K562 (cell line): Measurements from ENCODE around the gene AFF2. TPM values are rescaled to one million over a fixed set of nuclear protein-coding genes. Genes with fewer than 3 reads are reported as not detected.

Experiments used
- ATAC-seq: fragments of 200-7000 bp; cut with Tn5 transposase; 3 replicates; pipeline ENCODE4 v1.9.1; 2020; ENCODE audit warnings: moderate library complexity
- BruUV-seq: library from RNA; stranded (reverse); fragments of 400-500 nt; replicated peaks from 2 replicates; lab custom pipeline; 2021; lab: Mats Ljungman, UMichigan
- CTCF ChIA-PET: fragments of 300-600 bp; formaldehyde crosslinking; extraction: SDS; loops from one replicate; lab custom pipeline; 2021; ENCODE audit warnings: low intra/inter-chr PET ratio; lab: Yijun Ruan, JAX
- POLR2A ChIA-PET: fragments of 300-600, 350-650 bp; sonication (Branson Sonifier 250); formaldehyde crosslinking; extraction: SDS; loops from one replicate; lab custom pipeline; 2021; ENCODE audit warnings: antibody characterized with exemption, inconsistent platforms; lab: Yijun Ruan, JAX
- DNase-seq, 4 experiments: peaks; one replicate each; pipeline versions ENCODE4 v3.0.0 to v3.0.0-alpha.2; 2011 to 2018; ENCODE audit warnings: low spot score in 3 of 4, mixed read lengths in 3 of 4; ENCODE audit errors: extremely low read depth in 1 of 4
- FAIRE-seq: peaks from 2 replicates; lab custom pipeline; 2011; peaks lifted over from hg19 to GRCh38; lab: Jason Lieb, UNC
- H2AFZ ChIP-seq: 2 replicates; pipeline ENCODE4 v1.6.0; 2011; ENCODE audit warnings: low read depth, low read length, control low read depth, inconsistent platforms
- H3K27ac ChIP-seq: fragments of 200-600 bp; 3 replicates; pipeline ENCODE4 v1.8.0; 2011; ENCODE audit warnings: low read depth, mild to moderate bottlenecking, control low read depth, inconsistent platforms, low read length, moderate library complexity, mixed read lengths; ENCODE audit errors: extremely low read depth
- H3K27me3 ChIP-seq, 2 experiments: fragments of 300-600 bp in 1 of 2; 2 replicates in 1 of 2; 3 replicates in 1 of 2; pipeline versions ENCODE4 v1.6.0 to v1.8.0; 2011; ENCODE audit warnings: inconsistent platforms in 2 of 2, low read length in 2 of 2, mild to moderate bottlenecking in 1 of 2, mixed read lengths in 1 of 2, moderate library complexity in 1 of 2; ENCODE audit not compliant: control insufficient read depth in 2 of 2, insufficient read depth in 2 of 2
- H3K36me3 ChIP-seq: fragments of 300-600 bp; 3 replicates; pipeline ENCODE4 v1.8.0; 2011; ENCODE audit warnings: mild to moderate bottlenecking, low read length, inconsistent platforms; ENCODE audit not compliant: control insufficient read depth, insufficient read depth
- H3K4me1 ChIP-seq, 2 experiments: fragments of 200-600 bp in 1 of 2; replicated peaks in 1 of 2; 2 replicates in 1 of 2; 3 replicates in 1 of 2; pipeline versions ENCODE4 v1.5.1 to v1.8.0; 2011; ENCODE audit warnings: inconsistent platforms in 2 of 2, low read length in 2 of 2, mild to moderate bottlenecking in 1 of 2, mixed read lengths in 1 of 2, moderate library complexity in 1 of 2; ENCODE audit not compliant: control insufficient read depth in 2 of 2, insufficient read depth in 2 of 2
- H3K4me2 ChIP-seq: 2 replicates; pipeline ENCODE4 v1.6.1; 2011; ENCODE audit warnings: low read length, control low read depth, inconsistent platforms, mixed read lengths; ENCODE audit not compliant: insufficient read depth
- H3K4me3 ChIP-seq: fragments of 200-600 bp; sonication (generic), shearing (Covaris generic); 2 replicates; pipeline ENCODE4 v1.5.1; 2016; ENCODE audit warnings: control low read depth, inconsistent platforms
- H3K79me2 ChIP-seq: fragments of 200-600 bp; 3 replicates; pipeline ENCODE4 v1.8.0; 2011; ENCODE audit warnings: low read length, inconsistent platforms; ENCODE audit not compliant: control insufficient read depth, insufficient read depth
- H3K9ac ChIP-seq, 2 experiments: 2 replicates each; pipeline versions ENCODE4 v1.6.0 to v1.6.1; 2011; ENCODE audit warnings: low read depth in 2 of 2, low read length in 2 of 2, control low read depth in 1 of 2, inconsistent platforms in 1 of 2, mild to moderate bottlenecking in 1 of 2, mixed read lengths in 1 of 2; ENCODE audit not compliant: insufficient read depth in 1 of 2
- H3K9me1 ChIP-seq: one replicate; pipeline ENCODE4 v1.6.0; 2011; ENCODE audit warnings: inconsistent platforms, mild to moderate bottlenecking, low read length, moderate library complexity; ENCODE audit not compliant: control insufficient read depth, insufficient read depth
- H3K9me3 ChIP-seq: replicated peaks from 2 replicates; pipeline ENCODE4 v1.5.1; 2011; ENCODE audit warnings: low read depth, low read length, inconsistent platforms; ENCODE audit not compliant: control insufficient read depth, insufficient read depth
- H4K20me1 ChIP-seq: replicated peaks from 2 replicates; pipeline ENCODE4 v1.6.1; 2011; ENCODE audit warnings: low read length, inconsistent platforms, mixed read lengths; ENCODE audit not compliant: control insufficient read depth, insufficient read depth
- ESRRA ChIP-seq: fragments of 450-650 bp; IDR thresholded peaks from 2 replicates; pipeline ENCODE4 v1.6.1; 2014; ENCODE audit warnings: low read depth, mild to moderate bottlenecking, moderate library complexity, borderline replicate concordance
- MTA1 ChIP-seq: fragments of 450-650 bp; IDR thresholded peaks from 2 replicates; pipeline ENCODE4 v1.6.1; 2017; ENCODE audit warnings: borderline replicate concordance
- THRA ChIP-seq: fragments of 450-650 bp; IDR thresholded peaks from 2 replicates; pipeline ENCODE4 v1.6.1; 2017; ENCODE audit warnings: mild to moderate bottlenecking, moderate library complexity
- ZBTB33 ChIP-seq: sonication (generic); formaldehyde crosslinking; IDR thresholded peaks from 2 replicates; pipeline ENCODE4 v1.8.1; 2023; ENCODE audit warnings: mild to moderate bottlenecking, missing genetic modification reagents
- ZNF76 ChIP-seq: fragments of 250-450 bp; sonication (Bioruptor Pico); IDR thresholded peaks from 2 replicates; pipeline ENCODE4 v1.4.0; 2020; ENCODE audit warnings: mild to moderate bottlenecking, moderate library complexity, borderline replicate concordance
- whole genome bisulfite sequencing: fragments of 100-300 bp; shearing (Covaris generic); methylation state at CpG from one replicate; pipeline ENCODE4 v1.1.6; 2016; ENCODE audit warnings: low coverage, mixed read lengths; ENCODE audit not compliant: insufficient coverage; ENCODE audit errors: missing lambda C conversion rate; 5-methylcytosine and 5-hydroxymethylcytosine counted together
- in situ Hi-C: fragments of 300-500 bp; cut with MboI; formaldehyde crosslinking; loops from 4 replicates; pipeline ENCODE4 v1.15.0; 2018; ENCODE audit warnings: inconsistent platforms, mixed read lengths
- intact Hi-C: fragments of 100-400 bp; cut with micrococcal nuclease; formaldehyde crosslinking; loops from 2 replicates; pipeline ENCODE4 v1.14.2; 2022
- polyA plus RNA-seq, 8 experiments: library from polyadenylated mRNA; depleted of rRNA in 4 of 8; stranded (reverse) in 5 of 8; unstranded in 3 of 8; fragments of >200 nt; fragmentation: Nextera tagmentation in 2 of 8; fragmentation: Illumina TruSeq in 1 of 8; extraction: Ambion mirVana in 2 of 8; extraction: Trizol in 1 of 8; gene quantifications; 2 replicates each; pipeline versions ENCODE4 v1.2.1 to v1.2.3, GENCODE V29; 2011 to 2014; ENCODE audit warnings: inconsistent platforms in 1 of 8, missing spikeins in 1 of 8
- total RNA-seq, 7 experiments: library from RNA; depleted of rRNA in 6 of 7; stranded (reverse); fragments of >200 nt in 6 of 7; fragmentation: Illumina TruSeq in 2 of 7; extraction: Trizol in 2 of 7; gene quantifications; 2 replicates each; pipeline versions ENCODE4 v1.2.1 to v1.2.3, GENCODE V29; 2011 to 2021; ENCODE audit warnings: low replicate concordance in 1 of 7

AFF2 gene
- total and polyA plus RNA-seq, 9 of the 15 experiments (the other 6 are each of a cell fraction or from before 2014, with no cell fraction given), result 0.01 to 0.20 (median 0.07) TPM

- POLR2A ChIA-PET, result interaction anchor here (0.7 kb wide), 1 partner anchor 8 kb away, joined by 3 read pairs; no protein-coding TSS in a partner anchor
- WGBS, result 2% methylated on average over 5 of the region's 5 CpGs
These were observed 503.6 kb downstream of the AFF2 start for GRCh38 chrX:149003863-149004660.

More at GRCh38 chrX:149003863-149004660, 503.6 kb downstream of the AFF2 start:
- ATAC-seq (no peak), FAIRE-seq (no peak), DNase-seq (no peak)
- in situ Hi-C loops, result no loop called here
- no peak overlapping the region for H3K4me3 ChIP-seq
- BruUV-seq, result no TSS peak
- H4K20me1 ChIP-seq, result no peaks in the 10 kb centered on the region
- H3K27me3 ChIP-seq, result no peaks in the 10 kb centered on the region
- H3K4me1 ChIP-seq, result no peaks in the 10 kb centered on the region
- TF ChIP-seq ESRRA, result no peak
- TF ChIP-seq THRA, result no peak
- no peak for TF ChIP-seq ZNF76
- TF ChIP-seq ZBTB33, result no peak
- TF ChIP-seq MTA1, result no peak
- no peaks in the 10 kb centered on the region for H3K36me3 ChIP-seq
- no peak overlapping the region for H2AFZ ChIP-seq
- H3K27ac ChIP-seq, result no peak overlapping the region
- no peaks in the 10 kb centered on the region for H3K79me2 ChIP-seq
- intact Hi-C loops, result no loop called here
- no peak overlapping the region for H3K4me2 ChIP-seq
- no peaks in the 10 kb centered on the region for H3K9me3 ChIP-seq
- H3K9ac ChIP-seq, result no peak overlapping the region
- H3K9me1 ChIP-seq, result no peaks in the 10 kb centered on the region
- CTCF ChIA-PET, result no interaction called here
